CD4-positive, alpha-beta T cell treated with Interleukin-1 beta for 1 hour (primary cell): ENCODE measurements around the gene EXOC3L2.
A peak's percentile ranks its signal among the peaks of the same experiment; 100 is the strongest.

ENCODE experiments used
- DNase-seq, 2 donors: peaks; one replicate each; pipeline ENCODE4 v3.0.0-alpha.2; 2020 to 2022

The EXOC3L2 gene

GRCh38 chr19:45218426-45218825 is 26.8 kb downstream of the EXOC3L2 start:
- no peak for DNase-seq

- no peak for DNase-seq
These were observed 27.3 kb downstream of the EXOC3L2 start for GRCh38 chr19:45217957-45218334.

GRCh38 chr19:45217193-45217956 is 27.8 kb downstream of the EXOC3L2 start:
- no peak for DNase-seq

GRCh38 chr19:45216667-45217066 is 28.5 kb downstream of the EXOC3L2 start:
- DNase-seq: no peak

- DNase-seq: no peak
These were observed 29.6 kb downstream of the EXOC3L2 start for GRCh38 chr19:45215391-45216191.

- DNase-seq: no peak
These were observed 32.2 kb downstream of the EXOC3L2 start for GRCh38 chr19:45213031-45213430.

GRCh38 chr19:45211751-45212381 is 33.3 kb downstream of the EXOC3L2 start:
- DNase-seq: no peak

- no peak for DNase-seq
These were observed 38.9 kb downstream of the EXOC3L2 start for GRCh38 chr19:45206328-45206727.

- DNase-seq: no peak
These were observed 39.4 kb downstream of the EXOC3L2 start for GRCh38 chr19:45205810-45206209.

- no peak for DNase-seq
These were observed 42.6 kb downstream of the EXOC3L2 start for GRCh38 chr19:45202637-45203036.

GRCh38 chr19:45200568-45200967 is 44.6 kb downstream of the EXOC3L2 start:
- DNase-seq: no peak

- DNase-seq: no peak
These were observed 49.4 kb downstream of the EXOC3L2 start for GRCh38 chr19:45195764-45196163.

- DNase-seq: no peak
These were observed 53.8 kb downstream of the EXOC3L2 start for GRCh38 chr19:45191375-45191774.

GRCh38 chr19:45189971-45190370 is 55.2 kb downstream of the EXOC3L2 start:
- DNase-seq: no peak

- DNase-seq: peak; percentile 31 to 61
These were observed 57.6 kb downstream of the EXOC3L2 start for GRCh38 chr19:45187421-45188100.

GRCh38 chr19:45186509-45187334 is 58.5 kb downstream of the EXOC3L2 start:
- no peak for DNase-seq

- DNase-seq: no peak
These were observed 61.1 kb downstream of the EXOC3L2 start for GRCh38 chr19:45184115-45184514.

- no peak for DNase-seq
These were observed 62.4 kb downstream of the EXOC3L2 start for GRCh38 chr19:45182758-45183157.

GRCh38 chr19:45180936-45181335 is 64.3 kb downstream of the EXOC3L2 start:
- no peak for DNase-seq

GRCh38 chr19:45179892-45180370 is 65.3 kb downstream of the EXOC3L2 start:
- DNase-seq: no peak

GRCh38 chr19:45179072-45179891 is 65.9 kb downstream of the EXOC3L2 start:
- peak; percentile 18 to 37 for DNase-seq
